GM13977 (cell line): ENCODE measurements around the gene SPESP1.
"Not testable (repeated sequence)": the region's sequence is repeated elsewhere in the genome, so short reads cannot be mapped to it uniquely, and the experiment has no call there.

ENCODE experiments used
- DNase-seq: peaks from one replicate; pipeline ENCODE4 v3.0.0; 2012; ENCODE audit warnings: low spot score
- in situ Hi-C: fragments of 300-500 bp; cut with MboI; formaldehyde crosslinking; loops from one replicate; pipeline ENCODE4 v1.12.0; 2022; ENCODE audit warnings: low sequenced_read_pairs, low pct_unique_long_range_greater_than_20kb, mixed read lengths, inconsistent platforms; ENCODE audit not compliant: unreplicated experiment
- TF ChIP-seq, protein P1 (sequence below): IDR thresholded peaks from 2 replicates; pipeline ENCODE4 v1.5.1; 2012; ENCODE audit warnings: mild to moderate bottlenecking, control low read depth; ENCODE audit not compliant: insufficient read depth; ENCODE audit errors: extremely low read depth, missing control alignments

Gene SPESP1

DNA sequence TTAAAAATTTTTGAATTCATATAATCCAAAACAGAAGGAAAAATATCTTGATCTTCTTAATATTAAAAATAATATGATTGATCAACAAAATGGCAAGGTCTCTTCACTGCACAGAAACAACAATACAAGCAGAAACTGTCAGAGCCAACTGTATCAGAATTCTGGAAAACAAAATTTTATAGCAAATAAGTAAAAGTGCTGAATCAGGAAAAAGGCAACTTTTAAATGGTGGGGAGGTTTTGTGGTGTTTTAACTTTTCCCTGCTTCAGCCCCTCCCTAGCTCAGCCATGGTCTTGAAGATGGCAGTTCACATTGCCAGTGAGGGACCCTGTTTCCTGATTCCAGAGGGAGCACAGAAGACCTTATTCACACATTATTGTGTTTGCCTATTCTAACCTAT lies 37.6 kb downstream of the SPESP1 start:
- TF ChIP-seq, protein P1, sequence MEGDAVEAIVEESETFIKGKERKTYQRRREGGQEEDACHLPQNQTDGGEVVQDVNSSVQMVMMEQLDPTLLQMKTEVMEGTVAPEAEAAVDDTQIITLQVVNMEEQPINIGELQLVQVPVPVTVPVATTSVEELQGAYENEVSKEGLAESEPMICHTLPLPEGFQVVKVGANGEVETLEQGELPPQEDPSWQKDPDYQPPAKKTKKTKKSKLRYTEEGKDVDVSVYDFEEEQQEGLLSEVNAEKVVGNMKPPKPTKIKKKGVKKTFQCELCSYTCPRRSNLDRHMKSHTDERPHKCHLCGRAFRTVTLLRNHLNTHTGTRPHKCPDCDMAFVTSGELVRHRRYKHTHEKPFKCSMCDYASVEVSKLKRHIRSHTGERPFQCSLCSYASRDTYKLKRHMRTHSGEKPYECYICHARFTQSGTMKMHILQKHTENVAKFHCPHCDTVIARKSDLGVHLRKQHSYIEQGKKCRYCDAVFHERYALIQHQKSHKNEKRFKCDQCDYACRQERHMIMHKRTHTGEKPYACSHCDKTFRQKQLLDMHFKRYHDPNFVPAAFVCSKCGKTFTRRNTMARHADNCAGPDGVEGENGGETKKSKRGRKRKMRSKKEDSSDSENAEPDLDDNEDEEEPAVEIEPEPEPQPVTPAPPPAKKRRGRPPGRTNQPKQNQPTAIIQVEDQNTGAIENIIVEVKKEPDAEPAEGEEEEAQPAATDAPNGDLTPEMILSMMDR: no peak
- no peak for DNase-seq
- in situ Hi-C loops: no loop called here

- TF ChIP-seq, protein P1: no peak
- DNase-seq: no peak
- in situ Hi-C loops: no loop called here
Observed at GRCh38 chr15:68969298-68969697, 39.0 kb downstream of the SPESP1 start.

DNA sequence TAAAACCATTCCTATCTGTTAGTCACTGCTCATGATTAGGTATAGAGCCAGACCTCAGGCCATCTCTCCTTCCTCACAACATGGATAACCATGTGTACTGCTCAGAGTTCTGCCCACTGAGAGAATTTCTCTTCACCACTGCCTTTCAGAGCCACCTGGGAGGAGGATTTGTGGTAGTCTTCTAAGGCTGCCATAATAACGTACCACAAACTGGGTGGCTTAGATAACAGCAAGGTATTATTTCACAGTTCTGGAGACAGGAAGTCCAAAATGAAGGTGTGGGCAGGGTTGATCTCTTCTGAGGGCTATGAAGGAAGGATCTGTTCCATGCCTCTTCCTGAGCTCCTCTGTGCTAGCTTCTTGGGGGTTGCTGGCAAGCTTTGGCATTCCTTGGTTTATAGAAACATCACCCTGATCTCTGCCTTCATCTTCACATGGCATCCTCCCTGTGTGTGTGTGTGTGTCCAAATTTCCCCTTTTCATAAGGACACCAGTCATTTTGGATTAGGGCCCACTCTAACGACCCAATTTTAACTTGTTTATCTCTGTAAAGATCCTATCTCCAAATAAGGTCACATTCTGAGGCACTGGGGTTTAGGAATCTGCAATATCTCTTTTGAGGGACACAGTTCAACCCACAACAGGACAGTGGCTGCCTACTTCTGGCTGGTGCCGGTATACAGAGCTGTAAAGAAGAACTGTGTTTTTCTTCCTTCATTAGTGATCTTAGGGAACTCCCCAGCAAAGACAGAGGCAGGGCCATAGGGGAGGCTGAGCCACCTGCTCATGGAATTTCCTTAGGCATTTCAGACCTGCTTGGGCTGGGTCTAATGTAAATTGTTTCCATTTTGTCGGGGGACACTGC lies 42.1 kb downstream of the SPESP1 start:
- TF ChIP-seq, protein P1: no peak
- no peak for DNase-seq
- in situ Hi-C loops: no loop called here

GRCh38 chr15:68975651-68976160 lies 45.4 kb downstream of the SPESP1 start:
- DNase-seq, in situ Hi-C loops: not testable (repeated sequence)

DNA sequence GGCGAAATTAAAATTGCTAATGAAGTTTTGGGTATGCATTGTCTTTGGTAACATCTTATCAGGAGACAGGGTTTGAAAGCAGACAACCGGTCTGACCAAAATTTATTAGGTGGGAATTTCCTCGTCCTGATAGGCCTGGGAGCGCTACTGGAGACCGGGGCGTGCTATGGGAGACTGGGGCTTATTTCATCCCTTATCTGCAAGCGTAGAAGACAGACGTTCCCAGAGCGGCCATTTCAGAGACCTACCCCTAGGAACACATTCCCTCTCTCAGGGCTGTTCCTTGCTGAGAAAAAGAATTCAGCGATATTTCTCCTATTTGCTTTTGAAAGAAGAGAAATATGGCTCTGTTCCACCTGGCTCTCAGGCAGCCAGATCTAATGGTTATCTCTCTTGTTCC lies 47.1 kb downstream of the SPESP1 start:
- in situ Hi-C loops, DNase-seq: not testable (repeated sequence)

DNA sequence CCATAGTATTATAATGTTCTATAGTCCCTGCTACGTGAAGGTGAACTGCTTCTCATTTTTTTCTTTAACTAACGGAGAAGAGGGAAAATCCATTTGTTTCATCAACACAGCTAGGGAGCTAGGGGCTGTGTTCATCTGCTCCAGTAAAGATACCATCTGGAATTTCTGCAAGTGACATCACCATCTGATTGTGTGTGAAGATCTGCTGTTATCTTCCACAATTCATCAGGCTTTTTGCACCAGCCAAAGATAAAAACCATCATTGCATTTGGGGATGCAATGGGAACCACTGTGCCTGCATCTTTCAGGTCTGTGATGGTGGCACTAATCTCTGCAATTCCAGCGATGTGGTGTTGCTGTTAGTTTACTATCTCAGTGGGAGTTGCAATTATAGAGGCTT lies 48.7 kb downstream of the SPESP1 start:
- TF ChIP-seq, protein P1: no peak
- DNase-seq: no peak
- in situ Hi-C loops: no loop called here

- in situ Hi-C loops: no loop called here
- DNase-seq: no peak
- TF ChIP-seq, protein P1: no peak
Observed at GRCh38 chr15:68979816-68980215, 49.5 kb downstream of the SPESP1 start.

DNA sequence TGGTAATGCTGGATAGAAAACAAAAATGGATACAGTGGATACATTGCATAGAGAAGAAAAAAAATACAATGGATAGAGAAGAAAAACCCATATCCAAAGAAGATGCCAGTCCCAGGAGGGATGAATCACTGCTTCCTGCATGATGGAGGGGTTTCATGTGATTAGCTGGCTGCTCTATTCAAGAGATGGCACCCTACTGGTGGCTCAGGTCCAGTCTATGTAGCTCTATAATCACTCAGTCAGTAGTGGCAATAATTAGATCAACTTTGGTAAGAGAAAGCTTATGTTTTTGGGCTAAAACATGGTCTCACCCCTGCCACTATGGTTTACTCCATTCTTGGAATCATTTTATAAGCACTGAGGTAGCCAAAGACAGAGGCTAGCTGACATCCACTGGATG lies 50.5 kb downstream of the SPESP1 start:
- TF ChIP-seq, protein P1: no peak
- no peak for DNase-seq
- in situ Hi-C loops: no loop called here
